ENCODE data around the gene GLT8D1.

DNA sequence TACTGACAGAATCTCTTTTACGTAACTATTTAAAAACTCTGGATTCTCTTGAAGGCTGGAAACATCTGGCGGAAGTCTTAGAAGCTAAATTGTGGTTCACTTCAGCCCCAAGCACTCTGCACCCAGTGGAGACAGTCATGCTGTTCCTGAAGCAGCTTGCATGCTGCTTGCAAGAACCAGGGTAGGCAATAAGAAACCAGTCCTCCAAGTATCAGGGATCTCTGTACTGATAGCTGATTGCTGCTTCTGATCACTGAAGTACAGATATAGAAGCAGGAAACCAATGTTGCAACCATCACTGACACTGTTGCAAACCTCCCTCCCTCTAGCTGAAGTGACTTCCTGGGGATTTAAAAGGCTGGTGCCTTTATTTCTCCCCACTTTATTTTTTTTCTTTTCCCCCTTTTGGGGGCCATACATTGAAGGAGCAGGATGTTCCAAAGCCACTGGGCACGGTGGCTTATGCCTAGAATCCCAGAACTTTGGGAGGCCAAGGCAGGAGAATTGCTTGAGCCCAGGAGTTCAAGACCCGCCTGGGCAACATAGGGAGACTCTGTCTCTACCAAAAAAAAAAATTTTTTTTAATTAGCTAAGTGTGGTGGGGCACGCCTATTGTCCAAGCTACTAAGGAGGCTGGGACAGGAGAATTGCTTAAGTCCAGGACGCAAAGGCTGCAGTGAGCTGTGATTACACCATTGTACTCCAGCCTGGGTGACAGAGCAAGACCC is 15.6 kb upstream of the GLT8D1 start:
- no peak for TF ChIP-seq ZNF274 (IDR thresholded peaks at IDR 0.05; ENCODE audit: low read depth, low read length)
- TF ChIP-seq, protein P1, sequence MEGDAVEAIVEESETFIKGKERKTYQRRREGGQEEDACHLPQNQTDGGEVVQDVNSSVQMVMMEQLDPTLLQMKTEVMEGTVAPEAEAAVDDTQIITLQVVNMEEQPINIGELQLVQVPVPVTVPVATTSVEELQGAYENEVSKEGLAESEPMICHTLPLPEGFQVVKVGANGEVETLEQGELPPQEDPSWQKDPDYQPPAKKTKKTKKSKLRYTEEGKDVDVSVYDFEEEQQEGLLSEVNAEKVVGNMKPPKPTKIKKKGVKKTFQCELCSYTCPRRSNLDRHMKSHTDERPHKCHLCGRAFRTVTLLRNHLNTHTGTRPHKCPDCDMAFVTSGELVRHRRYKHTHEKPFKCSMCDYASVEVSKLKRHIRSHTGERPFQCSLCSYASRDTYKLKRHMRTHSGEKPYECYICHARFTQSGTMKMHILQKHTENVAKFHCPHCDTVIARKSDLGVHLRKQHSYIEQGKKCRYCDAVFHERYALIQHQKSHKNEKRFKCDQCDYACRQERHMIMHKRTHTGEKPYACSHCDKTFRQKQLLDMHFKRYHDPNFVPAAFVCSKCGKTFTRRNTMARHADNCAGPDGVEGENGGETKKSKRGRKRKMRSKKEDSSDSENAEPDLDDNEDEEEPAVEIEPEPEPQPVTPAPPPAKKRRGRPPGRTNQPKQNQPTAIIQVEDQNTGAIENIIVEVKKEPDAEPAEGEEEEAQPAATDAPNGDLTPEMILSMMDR (IDR thresholded peaks at IDR 0.05 in 2 of 3, conservative IDR thresholded peaks at IDR 0.05 in 1 of 3; ENCODE audit: borderline replicate concordance in 1 of 3, insufficient read depth in 1 of 3, low read depth in 2 of 3, low read length in 2 of 3), result no peak
- no peak for TF ChIP-seq ATF3 (IDR thresholded peaks at IDR 0.05)
